Measurements from ENCODE around the gene PARD3.

DNA sequence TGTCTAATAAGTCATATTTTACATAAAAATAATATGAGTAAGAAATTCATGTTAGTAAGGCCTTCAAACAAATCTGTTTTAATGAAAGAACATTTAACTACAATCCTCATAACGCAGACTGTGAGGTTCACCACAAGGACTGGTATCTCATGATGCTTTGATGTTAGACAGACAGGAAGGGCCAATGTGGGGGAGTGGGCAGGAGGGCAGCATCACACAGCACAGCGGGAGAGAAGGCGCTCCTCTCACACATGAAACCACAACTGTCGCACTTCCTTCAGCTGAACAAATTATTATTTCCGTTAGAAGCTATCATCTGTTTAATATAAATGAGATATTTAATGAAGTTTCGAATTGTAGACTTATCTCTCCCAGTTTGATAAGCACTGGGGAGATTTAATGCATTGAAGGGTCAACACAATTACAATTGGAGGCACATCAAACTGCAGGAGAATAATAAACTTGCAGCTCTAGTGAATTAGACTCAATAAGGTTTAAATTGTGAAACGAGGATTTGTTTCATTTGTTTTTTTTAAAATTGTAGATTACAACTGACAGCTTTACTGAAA lies 466.1 kb downstream of the PARD3 start:
- TF ChIP-seq, protein P1, sequence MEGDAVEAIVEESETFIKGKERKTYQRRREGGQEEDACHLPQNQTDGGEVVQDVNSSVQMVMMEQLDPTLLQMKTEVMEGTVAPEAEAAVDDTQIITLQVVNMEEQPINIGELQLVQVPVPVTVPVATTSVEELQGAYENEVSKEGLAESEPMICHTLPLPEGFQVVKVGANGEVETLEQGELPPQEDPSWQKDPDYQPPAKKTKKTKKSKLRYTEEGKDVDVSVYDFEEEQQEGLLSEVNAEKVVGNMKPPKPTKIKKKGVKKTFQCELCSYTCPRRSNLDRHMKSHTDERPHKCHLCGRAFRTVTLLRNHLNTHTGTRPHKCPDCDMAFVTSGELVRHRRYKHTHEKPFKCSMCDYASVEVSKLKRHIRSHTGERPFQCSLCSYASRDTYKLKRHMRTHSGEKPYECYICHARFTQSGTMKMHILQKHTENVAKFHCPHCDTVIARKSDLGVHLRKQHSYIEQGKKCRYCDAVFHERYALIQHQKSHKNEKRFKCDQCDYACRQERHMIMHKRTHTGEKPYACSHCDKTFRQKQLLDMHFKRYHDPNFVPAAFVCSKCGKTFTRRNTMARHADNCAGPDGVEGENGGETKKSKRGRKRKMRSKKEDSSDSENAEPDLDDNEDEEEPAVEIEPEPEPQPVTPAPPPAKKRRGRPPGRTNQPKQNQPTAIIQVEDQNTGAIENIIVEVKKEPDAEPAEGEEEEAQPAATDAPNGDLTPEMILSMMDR (IDR thresholded peaks at IDR 0.05): no peak
- TF ChIP-seq POLR2A (IDR thresholded peaks at IDR 0.05) (no peak), POLR2AphosphoS5 (IDR thresholded peaks at IDR 0.05) (no peak)
